Ectodermal cell (in vitro differentiated cells): Measurements from ENCODE around the gene SLC16A13.

ENCODE experiments used
- H3K27ac ChIP-seq: 2 replicates; pipeline ENCODE4 v1.7.0; 2013; ENCODE audit warnings: mild to moderate bottlenecking, low read depth, low read length; ENCODE audit not compliant: insufficient read depth, poor library complexity, severe bottlenecking
- H3K27me3 ChIP-seq: 2 replicates; pipeline ENCODE4 v1.7.0; 2013; ENCODE audit warnings: mild to moderate bottlenecking, low read length; ENCODE audit not compliant: insufficient read depth, control insufficient read depth, poor library complexity, severe bottlenecking
- H3K36me3 ChIP-seq: one replicate; pipeline ENCODE4 v1.7.0; 2013; ENCODE audit warnings: low read length; ENCODE audit not compliant: control insufficient read depth, insufficient read depth
- H3K4me1 ChIP-seq: one replicate; pipeline ENCODE4 v1.7.0; 2013; ENCODE audit warnings: low read length; ENCODE audit not compliant: control insufficient read depth, insufficient read depth
- H3K4me3 ChIP-seq: 2 replicates; pipeline ENCODE4 v1.7.0; 2013; ENCODE audit warnings: low read depth, low read length, control low read depth; ENCODE audit not compliant: insufficient read depth
- H3K9me3 ChIP-seq: 2 replicates; pipeline ENCODE4 v1.7.0; 2013; ENCODE audit warnings: mild to moderate bottlenecking, low read length, moderate library complexity; ENCODE audit not compliant: control insufficient read depth
- WGBS, 2 experiments: methylation state at CpG; one replicate each; pipeline ENCODE4 v1.1.7; 2013; ENCODE audit warnings: missing lambda C conversion rate in 2 of 2; 5-methylcytosine and 5-hydroxymethylcytosine counted together

The SLC16A13 gene

DNA sequence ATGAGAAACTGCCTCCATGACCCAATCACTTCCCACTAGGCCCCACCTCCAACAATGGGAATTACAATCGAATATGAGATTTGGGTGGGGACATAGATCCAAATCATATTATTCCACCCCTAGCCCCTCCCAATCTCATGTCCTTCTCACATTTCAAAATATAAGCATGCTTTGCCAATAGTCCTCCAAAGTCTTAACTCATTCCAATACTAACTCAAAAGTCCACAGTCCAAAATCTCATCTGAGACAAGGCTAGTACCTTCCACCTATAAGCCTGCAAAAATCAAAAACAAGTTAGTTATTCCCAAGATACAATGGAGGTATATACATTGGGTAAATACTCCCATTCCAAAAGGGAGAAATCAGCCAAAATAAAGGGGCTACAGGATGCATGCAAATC lies 31.4 kb downstream of the SLC16A13 start:
- Histone ChIP-seq H3K4me1 (peaks cover 14% of the 10 kb centered on the region), H3K4me3 (no peak overlapping the region), H3K27me3 (no peaks in the 10 kb centered on the region), H3K9me3 (no peaks in the 10 kb centered on the region), H3K27ac (no peak overlapping the region), H3K36me3 (no peaks in the 10 kb centered on the region)
- WGBS, 2 experiments: 91 to 93% methylated on average over 1 of the region's 1 CpG

- H3K27me3 ChIP-seq: no peaks in the 10 kb centered on the region
- H3K4me3 ChIP-seq: no peak overlapping the region
- WGBS, 2 experiments: 33 to 44% methylated on average over 1 of the region's 1 CpG
- H3K27ac ChIP-seq: no peak overlapping the region
- H3K36me3 ChIP-seq: no peaks in the 10 kb centered on the region
- H3K4me1 ChIP-seq: peaks cover 9% of the 10 kb centered on the region
- H3K9me3 ChIP-seq: no peaks in the 10 kb centered on the region
These were observed 32.5 kb downstream of the SLC16A13 start for GRCh38 chr17:7068268-7068667.

DNA sequence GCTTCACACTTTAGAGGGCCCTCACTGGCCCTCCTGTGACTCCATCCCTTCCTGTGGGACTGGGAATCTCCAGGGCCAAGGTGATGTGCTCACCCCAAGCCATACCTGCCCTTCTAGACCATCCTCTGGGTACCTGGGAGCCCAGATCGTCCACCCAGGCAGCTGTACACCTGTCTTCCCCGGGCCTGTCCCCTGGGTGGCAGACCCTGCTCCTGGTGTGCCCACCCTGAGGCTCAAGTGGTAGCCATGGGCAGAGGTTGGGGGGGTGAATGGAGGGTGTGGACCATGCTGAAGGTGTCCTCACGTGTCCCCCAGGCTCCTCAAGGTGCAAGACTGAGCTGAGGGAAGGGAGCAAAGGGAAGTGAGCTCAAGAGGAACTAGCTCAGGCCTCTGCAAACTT lies 34.9 kb downstream of the SLC16A13 start:
- no peaks in the 10 kb centered on the region for H3K27me3 ChIP-seq
- no peaks in the 10 kb centered on the region for H3K36me3 ChIP-seq
- H3K27ac ChIP-seq: no peak overlapping the region
- H3K4me1 ChIP-seq: no peaks in the 10 kb centered on the region
- no peak overlapping the region for H3K4me3 ChIP-seq
- WGBS, 2 experiments: 94 to 96% methylated on average over 3 of the region's 3 CpGs
- no peaks in the 10 kb centered on the region for H3K9me3 ChIP-seq

GRCh38 chr17:7072406-7072805 lies 36.6 kb downstream of the SLC16A13 start:
- H3K27ac ChIP-seq: no peak overlapping the region
- WGBS, 2 experiments: 88 to 95% methylated on average over 2 of the region's 2 CpGs
- H3K4me1 ChIP-seq: no peaks in the 10 kb centered on the region
- H3K4me3 ChIP-seq: no peak overlapping the region
- H3K27me3 ChIP-seq: no peaks in the 10 kb centered on the region
- no peaks in the 10 kb centered on the region for H3K36me3 ChIP-seq
- H3K9me3 ChIP-seq: no peaks in the 10 kb centered on the region

GRCh38 chr17:7074931-7075330 lies 39.1 kb downstream of the SLC16A13 start:
- H3K4me1 ChIP-seq: no peaks in the 10 kb centered on the region
- WGBS, 2 experiments: 92 to 93% methylated on average over 14 of the region's 14 CpGs
- no peak overlapping the region for H3K27ac ChIP-seq
- no peak overlapping the region for H3K4me3 ChIP-seq
- no peaks in the 10 kb centered on the region for H3K9me3 ChIP-seq
- no peaks in the 10 kb centered on the region for H3K27me3 ChIP-seq
- no peaks in the 10 kb centered on the region for H3K36me3 ChIP-seq

GRCh38 chr17:7077911-7078546 lies 42.2 kb downstream of the SLC16A13 start:
- Histone ChIP-seq H3K4me3 (no peak overlapping the region), H3K27me3 (no peaks in the 10 kb centered on the region), H3K36me3 (no peaks in the 10 kb centered on the region), H3K9me3 (no peaks in the 10 kb centered on the region), H3K27ac (no peak overlapping the region), H3K4me1 (no peaks in the 10 kb centered on the region)
- 88 to 91% methylated on average over 7 of the region's 7 CpGs for WGBS, 2 experiments

GRCh38 chr17:7078711-7079110 lies 42.9 kb downstream of the SLC16A13 start:
- Histone ChIP-seq H3K27me3 (no peaks in the 10 kb centered on the region), H3K9me3 (no peaks in the 10 kb centered on the region), H3K4me3 (no peak overlapping the region), H3K36me3 (no peaks in the 10 kb centered on the region), H3K4me1 (no peaks in the 10 kb centered on the region), H3K27ac (no peak overlapping the region)
- 91 to 94% methylated on average over 10 of the region's 10 CpGs for WGBS, 2 experiments

GRCh38 chr17:7079581-7080455 lies 44.0 kb downstream of the SLC16A13 start, which contains the start of gene CLEC10A:
Gene CLEC10A, minus strand, starts transcription at chr17:7080251. Its CDS starts 1,439 bp downstream, at chr17:7078812.
- WGBS, 2 experiments: 92 to 93% methylated on average over 15 of the region's 15 CpGs

GRCh38 chr17:7080456-7081041 lies 44.7 kb downstream of the SLC16A13 start:
- WGBS, 2 experiments: 94 to 95% methylated on average over 9 to 10 of the region's 10 CpGs
- no peak overlapping the region for H3K27ac ChIP-seq
- no peaks in the 10 kb centered on the region for H3K4me1 ChIP-seq
- H3K27me3 ChIP-seq: no peaks in the 10 kb centered on the region
- no peaks in the 10 kb centered on the region for H3K36me3 ChIP-seq
- H3K9me3 ChIP-seq: no peaks in the 10 kb centered on the region
- no peak overlapping the region for H3K4me3 ChIP-seq

More at GRCh38 chr17:7079581-7080455, 44.0 kb downstream of the SLC16A13 start, which contains the start of gene CLEC10A:
- Histone ChIP-seq H3K4me3 (no peak within 1 kb of the TSS), H3K36me3 (no peaks in the 10 kb centered on the region), H3K4me1 (no peaks in the 10 kb centered on the region), H3K27me3 (no peaks in the 10 kb centered on the region), H3K27ac (no peak within 1 kb of the TSS), H3K9me3 (no peaks in the 10 kb centered on the region)
